Measurements from ENCODE around the gene ZC3H18.

GRCh38 chr16:88672776-88673175 is 102.6 kb downstream of the ZC3H18 start:
- TF ChIP-seq CTCF (IDR thresholded peaks at IDR 0.05) (no peak), POLR2A (IDR thresholded peaks at IDR 0.05) (no peak), POLR2AphosphoS5 (IDR thresholded peaks at IDR 0.05) (no peak)
